ENCODE data around the gene PACRG.

GRCh38 chr6:163187606-163188005 lies 459.8 kb downstream of the PACRG start:
- TF ChIP-seq ZFP3 (CRISPR knock-in tag; IDR thresholded peaks at IDR 0.05) (no peak), CSDC2 (CRISPR knock-in tag; IDR thresholded peaks at IDR 0.05) (no peak), POU6F1 (CRISPR knock-in tag; IDR thresholded peaks at IDR 0.05; ENCODE audit: borderline replicate concordance, low read depth) (no peak), ZNF565 (CRISPR knock-in tag; conservative IDR thresholded peaks at IDR 0.05; ENCODE audit: low read depth) (no peak), PATZ1 (CRISPR knock-in tag; IDR thresholded peaks at IDR 0.05; ENCODE audit: borderline replicate concordance) (no peak), TCF4 (CRISPR knock-in tag; IDR thresholded peaks at IDR 0.05; ENCODE audit: borderline replicate concordance) (no peak)
